H1 (cell line): ENCODE data around the gene ULK1. TPM values are rescaled to one million over a fixed set of nuclear protein-coding genes. Genes with fewer than 3 reads are reported as not detected.

Experiments used
- E2F6 ChIP-seq: IDR thresholded peaks from 2 replicates; pipeline ENCODE4 v1.6.1; 2012; ENCODE audit warnings: inconsistent platforms
- FOSL1 ChIP-seq: IDR thresholded peaks from 2 replicates; pipeline ENCODE4 v1.6.1; 2011; ENCODE audit warnings: mild to moderate bottlenecking, low read depth, low read length, moderate library complexity; ENCODE audit not compliant: insufficient read depth
- HDAC6 ChIP-seq: IDR thresholded peaks from one replicate; pipeline ENCODE4 v1.7.1; 2012; ENCODE audit warnings: low read depth, mild to moderate bottlenecking, inconsistent platforms, low read length, moderate library complexity
- JUN ChIP-seq: IDR thresholded peaks from 2 replicates; pipeline ENCODE4 v1.6.1; 2011; ENCODE audit warnings: low read depth, mild to moderate bottlenecking, improper control_type of control experiment, low read length
- NRF1 ChIP-seq: IDR thresholded peaks from 2 replicates; pipeline ENCODE4 v1.6.1; 2011; ENCODE audit warnings: mild to moderate bottlenecking, low read depth, low read length, improper control_type of control experiment
- POLR2A ChIP-seq, 2 experiments: IDR thresholded peaks; 1 replicate in 1 of 2; 2 replicates in 1 of 2; pipeline ENCODE4 v1.6.1; 2011; ENCODE audit warnings: low read depth in 2 of 2, low read length in 2 of 2, mild to moderate bottlenecking in 2 of 2; ENCODE audit errors: control extremely low read depth in 1 of 2
- RFX5 ChIP-seq: IDR thresholded peaks from 2 replicates; pipeline ENCODE4 v1.6.1; 2011; ENCODE audit warnings: low read depth, low read length, improper control_type of control experiment, borderline replicate concordance
- polyA plus RNA-seq, 7 experiments: library from polyadenylated mRNA; depleted of rRNA in 3 of 7; stranded (reverse) in 5 of 7; unstranded in 2 of 7; fragments of >200 nt in 5 of 7; fragments of 200-250 nt in 2 of 7; gene quantifications; 1 replicate in 5 of 7; 2 replicates in 1 of 7; 4 replicates in 1 of 7; pipeline versions ENCODE4 v1.2.1 to v1.2.3, GENCODE V29; 2011 to 2013; ENCODE audit warnings: missing spikeins in 2 of 7, mixed read lengths in 2 of 7
- total RNA-seq: library from RNA; stranded (reverse); fragmentation: NEBNext Ultra II Directional; extraction: Animal tissue kit (Norgen Biotek cat#: 25700); gene quantifications from 2 replicates; pipeline ENCODE4 v1.2.1, GENCODE V29; 2021

The ULK1 gene
- total and polyA plus RNA-seq, 2 of the 8 experiments (the other 6 are each of a cell fraction or from before 2014, with no cell fraction given) = 13.0 to 44.1 TPM

- TF ChIP-seq NRF1 (no peak), E2F6 (no peak), POLR2A (IDR thresholded peaks at IDR 0.05; ENCODE audit: control extremely low read depth in 1 of 2, low read depth in 2 of 2, low read length in 2 of 2) (no peak), FOSL1 (no peak), RFX5 (no peak), HDAC6 (no peak), JUN (no peak)
- TF ChIP-seq, all 59 proteins: peak for 0
Observed at GRCh38 chr12:131854861-131855476, 39.5 kb upstream of the ULK1 start (continued).
